Stimulated activated CD4-positive, alpha-beta T cell treated with anti-CD3 and anti-CD28 coated beads, Interleukin-4, amount 100 ng/mL, for 1 hour (primary cell): ENCODE results near the gene AP1M2.
"Not testable (repeated sequence)": the region's sequence is repeated elsewhere in the genome, so short reads cannot be mapped to it uniquely, and the experiment has no call there.

ENCODE experiments used
- DNase-seq: peaks from one replicate; pipeline ENCODE4 v3.0.0-alpha.2; 2020

AP1M2 gene

GRCh38 chr19:10533646-10534386, 53.3 kb downstream of the AP1M2 start:
- no peak for DNase-seq

GRCh38 chr19:10532457-10532856, 54.7 kb downstream of the AP1M2 start:
- DNase-seq, result no peak

GRCh38 chr19:10526887-10527286, 60.2 kb downstream of the AP1M2 start:
- not testable (repeated sequence) for DNase-seq

GRCh38 chr19:10525636-10526035, 61.5 kb downstream of the AP1M2 start:
- DNase-seq, result no peak

- DNase-seq, result no peak
These were observed 63.9 kb downstream of the AP1M2 start for GRCh38 chr19:10523135-10523636.
